Esophagus squamous epithelium (tissue), 5 donors: Measurements from ENCODE around the gene PHLPP1. TPM values are rescaled to one million over a fixed set of nuclear protein-coding genes. Genes with fewer than 3 reads are reported as not detected.

Experiments used
- DNase-seq: peaks from one replicate; lab custom pipeline; 2025; lab: John Stamatoyannopoulos, UW
- H3K27ac ChIP-seq, 4 donors: fragments of 200-600 bp; sonication (generic); one replicate each; pipeline ENCODE4 v1.5.1; 2016 to 2019; ENCODE audit warnings: mild to moderate bottlenecking in 1 of 4
- H3K27me3 ChIP-seq, 4 donors: fragments of 200-600 bp; sonication (generic); 1 replicate in 3 of 4; 2 replicates in 1 of 4; pipeline versions ENCODE4 v1.5.1 to v1.6.0; 2017 to 2021; ENCODE audit warnings: antibody characterized with exemption in 1 of 4
- H3K36me3 ChIP-seq, 3 donors: fragments of 200-600 bp; sonication (generic); one replicate each; pipeline ENCODE4 v1.5.1; 2016 to 2019
- H3K4me1 ChIP-seq, 3 donors: fragments of 200-600 bp; sonication (generic); one replicate each; pipeline ENCODE4 v1.5.1; 2017 to 2019
- H3K4me3 ChIP-seq, 4 donors: fragments of 200-600 bp; sonication (generic); 1 replicate in 3 of 4; 2 replicates in 1 of 4; pipeline ENCODE4 v1.5.1; 2016 to 2019; ENCODE audit warnings: mild to moderate bottlenecking in 2 of 4, moderate library complexity in 1 of 4
- H3K9me3 ChIP-seq, 3 donors: fragments of 200-600 bp; sonication (generic); one replicate each; pipeline ENCODE4 v1.5.1; 2016 to 2019
- POLR2A ChIP-seq, 4 donors: fragments of 450-650 bp; IDR thresholded peaks; one replicate each; pipeline ENCODE4 v1.6.1; 2017; ENCODE audit warnings: antibody characterized with exemption in 4 of 4, mild to moderate bottlenecking in 4 of 4, moderate library complexity in 3 of 4
- WGBS, 2 donors: methylation state at CpG; one replicate each; pipeline ENCODE4 v1.1.5; 2018; 5-methylcytosine and 5-hydroxymethylcytosine counted together
- intact Hi-C: fragments of 100-400 bp; cut with DNase I; formaldehyde crosslinking; loops from one replicate; pipeline ENCODE4 v1.15.0; 2022
- total RNA-seq, 4 donors: library from RNA; depleted of rRNA; stranded (reverse); fragments of >200 nt; gene quantifications; one replicate each; pipeline ENCODE4 v1.1.0, GENCODE V29; 2016
- TF ChIP-seq, protein P1 (sequence below), 6 experiments: fragments of 450-650 bp in 4 of 6; fragments of 200-600 bp in 2 of 6; sonication (generic) in 2 of 6; IDR thresholded peaks; one replicate each; pipeline ENCODE4 v1.5.1; 2016 to 2019; ENCODE audit warnings: antibody characterized with exemption in 6 of 6, mild to moderate bottlenecking in 4 of 6, moderate library complexity in 4 of 6
- donor health status: DM: yes; HTN: yes; CAD: no.

The PHLPP1 gene
- total RNA-seq, 4 donors from 2014 or later, result 10.1 to 16.6 (median 14.9) TPM

DNA sequence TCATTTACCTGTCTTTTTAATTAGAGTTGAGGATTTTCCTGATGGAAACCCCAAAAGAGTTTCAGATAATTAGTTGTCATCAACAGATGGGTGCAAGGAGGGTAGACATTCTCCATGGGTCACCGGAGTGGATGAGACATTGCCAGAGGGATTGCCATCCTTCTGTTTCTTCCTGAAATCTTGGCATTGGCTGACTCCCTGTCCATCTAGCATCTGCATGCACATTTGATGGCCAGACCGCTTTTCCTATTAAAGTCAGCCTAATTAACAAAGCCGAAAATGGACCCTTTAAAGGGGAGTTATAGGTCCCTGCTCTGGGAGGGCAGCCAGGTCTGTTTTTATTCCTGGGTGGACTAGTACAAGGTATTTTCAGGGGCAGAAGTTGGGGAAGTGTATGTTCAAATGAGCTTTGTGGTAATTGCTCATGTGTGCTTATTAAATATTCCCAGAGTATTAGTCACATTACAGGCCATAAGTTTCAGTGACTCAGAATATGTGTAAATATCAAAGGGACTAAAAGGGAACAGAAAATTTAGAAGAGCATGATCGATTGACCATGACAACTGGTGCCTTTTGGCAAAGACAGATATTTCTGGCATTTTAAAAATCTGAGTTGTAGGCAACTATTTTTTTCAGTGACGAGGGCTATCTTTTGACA, 209.8 kb downstream of the PHLPP1 start:
- Histone ChIP-seq H3K9me3 (no peaks in the 10 kb centered on the region), H3K27ac (no peak overlapping the region), H3K4me1 (no peaks in the 10 kb centered on the region), H3K27me3 (no peaks in the 10 kb centered on the region), H3K36me3 (peaks cover 0 to 19% (median 3%) of the 10 kb centered on the region in 3 donors), H3K4me3 (no peak overlapping the region)
- DNase-seq, result no peak
- TF ChIP-seq POLR2A (IDR thresholded peaks at IDR 0.05), result no peak
- TF ChIP-seq, protein P1, sequence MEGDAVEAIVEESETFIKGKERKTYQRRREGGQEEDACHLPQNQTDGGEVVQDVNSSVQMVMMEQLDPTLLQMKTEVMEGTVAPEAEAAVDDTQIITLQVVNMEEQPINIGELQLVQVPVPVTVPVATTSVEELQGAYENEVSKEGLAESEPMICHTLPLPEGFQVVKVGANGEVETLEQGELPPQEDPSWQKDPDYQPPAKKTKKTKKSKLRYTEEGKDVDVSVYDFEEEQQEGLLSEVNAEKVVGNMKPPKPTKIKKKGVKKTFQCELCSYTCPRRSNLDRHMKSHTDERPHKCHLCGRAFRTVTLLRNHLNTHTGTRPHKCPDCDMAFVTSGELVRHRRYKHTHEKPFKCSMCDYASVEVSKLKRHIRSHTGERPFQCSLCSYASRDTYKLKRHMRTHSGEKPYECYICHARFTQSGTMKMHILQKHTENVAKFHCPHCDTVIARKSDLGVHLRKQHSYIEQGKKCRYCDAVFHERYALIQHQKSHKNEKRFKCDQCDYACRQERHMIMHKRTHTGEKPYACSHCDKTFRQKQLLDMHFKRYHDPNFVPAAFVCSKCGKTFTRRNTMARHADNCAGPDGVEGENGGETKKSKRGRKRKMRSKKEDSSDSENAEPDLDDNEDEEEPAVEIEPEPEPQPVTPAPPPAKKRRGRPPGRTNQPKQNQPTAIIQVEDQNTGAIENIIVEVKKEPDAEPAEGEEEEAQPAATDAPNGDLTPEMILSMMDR (IDR thresholded peaks at IDR 0.05), result no peak
- 82 to 89% methylated on average over 5 of the region's 5 CpGs for WGBS, 2 donors
- intact Hi-C loops, result no loop called here

DNA sequence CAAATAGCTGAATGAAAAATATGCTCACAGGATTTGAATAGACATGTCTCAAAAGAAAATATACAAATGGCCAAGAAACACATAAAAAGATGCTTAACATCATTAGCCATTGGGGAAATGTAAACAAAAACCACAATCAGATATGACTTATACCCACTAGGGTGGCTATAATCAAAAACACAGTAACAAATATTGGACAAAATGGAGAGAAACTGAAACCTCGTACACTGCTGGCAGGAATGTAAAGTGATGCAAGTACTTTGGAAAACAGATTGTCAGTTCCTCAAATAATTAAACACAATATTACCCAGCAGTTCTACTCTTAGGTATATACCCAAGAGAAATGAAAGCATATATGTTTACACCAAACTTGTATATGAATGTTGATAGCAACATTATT, 213.0 kb downstream of the PHLPP1 start:
- Histone ChIP-seq H3K4me1 (no peaks in the 10 kb centered on the region), H3K27ac (no peak overlapping the region), H3K36me3 (no peaks in the 10 kb centered on the region), H3K4me3 (no peak overlapping the region), H3K27me3 (no peaks in the 10 kb centered on the region), H3K9me3 (no peaks in the 10 kb centered on the region)
- intact Hi-C loops, result no loop called here
- TF ChIP-seq, protein P1 (IDR thresholded peaks at IDR 0.05), result no peak
- no peak for TF ChIP-seq POLR2A (IDR thresholded peaks at IDR 0.05)
- no peak for DNase-seq
- WGBS, 2 donors, result 58 to 83% methylated on average over 1 of the region's 1 CpG

DNA sequence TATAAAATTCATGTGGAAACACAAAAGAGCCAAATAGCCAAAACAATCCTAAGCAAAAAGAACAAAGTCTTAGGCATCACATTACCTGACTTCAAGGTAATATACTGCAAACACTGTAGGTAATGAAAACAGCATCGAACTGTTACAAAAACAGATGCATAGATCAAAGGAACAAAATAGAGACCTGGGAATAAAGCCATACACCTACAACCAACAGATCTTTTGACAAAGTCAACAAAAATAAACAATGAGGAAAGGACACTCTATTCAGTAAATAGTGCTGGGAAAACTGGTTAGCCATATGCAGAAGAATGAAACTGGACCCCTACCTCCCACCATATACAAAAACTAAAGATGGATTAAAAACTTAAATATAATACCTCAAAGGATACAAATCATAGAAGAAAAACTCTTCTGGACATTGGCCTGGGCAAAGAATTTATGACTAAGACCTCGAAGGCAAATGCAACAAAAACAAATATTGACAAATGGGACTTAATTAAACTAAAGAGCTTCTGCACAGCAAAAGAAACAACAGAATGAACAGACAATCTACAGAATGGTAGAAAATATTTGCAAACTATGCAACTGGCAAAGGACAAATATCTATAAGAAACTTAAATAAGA, 218.0 kb downstream of the PHLPP1 start:
- intact Hi-C loops, result no loop called here
- Histone ChIP-seq H3K36me3 (no peaks in the 10 kb centered on the region), H3K27ac (no peak overlapping the region), H3K4me3 (no peak overlapping the region), H3K9me3 (no peaks in the 10 kb centered on the region), H3K4me1 (peaks cover 0 to 24% (median 0%) of the 10 kb centered on the region in 3 donors), H3K27me3 (no peaks in the 10 kb centered on the region)
- TF ChIP-seq, protein P1 (IDR thresholded peaks at IDR 0.05), result no peak
- no peak for DNase-seq
- WGBS, 2 donors, result 78 to 79% methylated on average over 2 of the region's 2 CpGs

GRCh38 chr18:62935994-62936393, 220.7 kb downstream of the PHLPP1 start:
- intact Hi-C loops, result no loop called here
- Histone ChIP-seq H3K27me3 (no peaks in the 10 kb centered on the region), H3K4me3 (no peak overlapping the region), H3K36me3 (no peaks in the 10 kb centered on the region), H3K4me1 (peaks cover 0 to 41% (median 0%) of the 10 kb centered on the region in 3 donors), H3K9me3 (no peaks in the 10 kb centered on the region), H3K27ac (no peak overlapping the region)
- 76 to 83% methylated on average over 3 of the region's 3 CpGs for WGBS, 2 donors
- no peak for DNase-seq
- TF ChIP-seq, protein P1 (IDR thresholded peaks at IDR 0.05), result no peak
- no peak for TF ChIP-seq POLR2A (IDR thresholded peaks at IDR 0.05)

- Histone ChIP-seq H3K4me1 (peaks cover 0 to 42% (median 0%) of the 10 kb centered on the region in 3 donors), H3K4me3 (no peak overlapping the region), H3K36me3 (no peaks in the 10 kb centered on the region), H3K9me3 (no peaks in the 10 kb centered on the region), H3K27me3 (no peaks in the 10 kb centered on the region), H3K27ac (peak overlapping the region in 2 of 4 donors; percentile 43 to 58)
- TF ChIP-seq POLR2A (IDR thresholded peaks at IDR 0.05), result no peak
- TF ChIP-seq, protein P1 (IDR thresholded peaks at IDR 0.05), result no peak
- 71 to 74% methylated on average over 2 of the region's 2 CpGs for WGBS, 2 donors
- no peak for DNase-seq
- intact Hi-C loops, result no loop called here
These were observed 221.7 kb downstream of the PHLPP1 start for GRCh38 chr18:62937065-62937464.
